Measurements from ENCODE around the gene DBN1.

The DBN1 gene

GRCh38 chr5:177476531-177477233 is 3.2 kb upstream of the DBN1 start:
- H3K27ac ChIP-seq (ENCODE audit: low read length) = no peak overlapping the region
- H3K4me1 ChIP-seq (ENCODE audit: insufficient read depth, low read length) = peaks cover 14% of the 10 kb centered on the region; the same call in 1 of the 2 replicates
- no peaks in the 10 kb centered on the region for H3K27me3 ChIP-seq (ENCODE audit: insufficient read depth, low read length)
- H3K9me3 ChIP-seq (ENCODE audit: insufficient read depth, low read depth, low read length) = no peaks in the 10 kb centered on the region
- no peak overlapping the region for H3K4me3 ChIP-seq (ENCODE audit: low read length)
- H3K9ac ChIP-seq (ENCODE audit: low read depth, low read length) = no peak overlapping the region
- peaks cover 12% of the 10 kb centered on the region for H3K36me3 ChIP-seq (ENCODE audit: insufficient read depth, low read depth, low read length)

GRCh38 chr5:177475563-177476427 is 2.4 kb upstream of the DBN1 start:
- Histone ChIP-seq H3K4me3 (ENCODE audit: low read length) (no peak overlapping the region), H3K27ac (ENCODE audit: low read length) (no peak overlapping the region), H3K36me3 (ENCODE audit: insufficient read depth, low read depth, low read length) (peaks cover 15% of the 10 kb centered on the region), H3K9me3 (ENCODE audit: insufficient read depth, low read depth, low read length) (no peaks in the 10 kb centered on the region), H3K4me1 (ENCODE audit: insufficient read depth, low read length) (peaks cover 19% of the 10 kb centered on the region), H3K27me3 (ENCODE audit: insufficient read depth, low read length) (no peaks in the 10 kb centered on the region), H3K9ac (ENCODE audit: low read depth, low read length) (no peak overlapping the region)

DNA sequence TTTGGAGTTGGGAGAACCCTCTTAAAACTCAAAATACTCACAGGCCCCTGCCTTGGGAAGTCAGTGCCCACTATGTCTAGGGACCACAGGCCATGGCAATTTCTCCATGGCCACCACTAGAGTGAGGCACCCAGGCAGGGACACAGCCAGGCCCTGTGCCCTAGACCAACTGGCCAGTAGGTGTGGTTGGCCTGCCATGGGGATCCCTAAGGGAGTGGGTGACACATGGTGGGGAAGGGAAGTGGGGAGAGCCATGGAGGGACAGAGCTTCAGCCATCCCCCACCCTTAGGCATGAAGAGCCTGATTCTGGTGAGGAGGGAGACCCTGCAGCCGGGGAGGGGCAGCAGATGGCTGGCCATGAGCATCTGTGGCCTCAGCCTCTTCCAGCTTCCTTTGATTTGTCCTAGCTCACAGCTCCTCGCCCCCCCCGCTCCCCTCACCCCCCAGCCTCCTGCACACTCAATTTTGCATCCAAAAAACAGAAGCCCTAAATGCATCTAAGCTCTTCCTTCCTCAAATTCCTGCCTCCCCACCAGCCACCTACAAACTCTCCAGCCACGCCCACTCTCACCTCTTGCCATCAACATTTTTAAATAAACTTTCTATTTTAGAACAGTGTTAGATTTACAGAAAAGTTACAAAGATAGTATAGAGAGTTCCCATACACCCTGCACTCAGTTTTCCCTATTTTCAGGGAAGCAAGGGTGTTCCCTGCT is 1.6 kb upstream of the DBN1 start:
- H3K27me3 ChIP-seq (ENCODE audit: insufficient read depth, low read length) = no peaks in the 10 kb centered on the region
- no peak overlapping the region for H3K27ac ChIP-seq (ENCODE audit: low read length)
- H3K4me3 ChIP-seq (ENCODE audit: low read length) = no peak overlapping the region
- no peak overlapping the region for H3K9ac ChIP-seq (ENCODE audit: low read depth, low read length)
- peaks cover 27% of the 10 kb centered on the region for H3K4me1 ChIP-seq (ENCODE audit: insufficient read depth, low read length)
- H3K36me3 ChIP-seq (ENCODE audit: insufficient read depth, low read depth, low read length) = peaks cover 22% of the 10 kb centered on the region
- H3K9me3 ChIP-seq (ENCODE audit: insufficient read depth, low read depth, low read length) = no peaks in the 10 kb centered on the region

- Histone ChIP-seq H3K9ac (ENCODE audit: low read depth, low read length) (peak overlapping the region; percentile 47; the same call in 1 of the 2 replicates), H3K9me3 (ENCODE audit: insufficient read depth, low read depth, low read length) (no peaks in the 10 kb centered on the region), H3K36me3 (ENCODE audit: insufficient read depth, low read depth, low read length) (peaks cover 32% of the 10 kb centered on the region), H3K4me1 (ENCODE audit: insufficient read depth, low read length) (peaks cover 34% of the 10 kb centered on the region), H3K4me3 (ENCODE audit: low read length) (peak overlapping the region; percentile 59), H3K27ac (ENCODE audit: low read length) (no peak overlapping the region), H3K27me3 (ENCODE audit: insufficient read depth, low read length) (no peaks in the 10 kb centered on the region)
Observed at GRCh38 chr5:177474002-177474476, 605 bp upstream of the DBN1 start.

DNA sequence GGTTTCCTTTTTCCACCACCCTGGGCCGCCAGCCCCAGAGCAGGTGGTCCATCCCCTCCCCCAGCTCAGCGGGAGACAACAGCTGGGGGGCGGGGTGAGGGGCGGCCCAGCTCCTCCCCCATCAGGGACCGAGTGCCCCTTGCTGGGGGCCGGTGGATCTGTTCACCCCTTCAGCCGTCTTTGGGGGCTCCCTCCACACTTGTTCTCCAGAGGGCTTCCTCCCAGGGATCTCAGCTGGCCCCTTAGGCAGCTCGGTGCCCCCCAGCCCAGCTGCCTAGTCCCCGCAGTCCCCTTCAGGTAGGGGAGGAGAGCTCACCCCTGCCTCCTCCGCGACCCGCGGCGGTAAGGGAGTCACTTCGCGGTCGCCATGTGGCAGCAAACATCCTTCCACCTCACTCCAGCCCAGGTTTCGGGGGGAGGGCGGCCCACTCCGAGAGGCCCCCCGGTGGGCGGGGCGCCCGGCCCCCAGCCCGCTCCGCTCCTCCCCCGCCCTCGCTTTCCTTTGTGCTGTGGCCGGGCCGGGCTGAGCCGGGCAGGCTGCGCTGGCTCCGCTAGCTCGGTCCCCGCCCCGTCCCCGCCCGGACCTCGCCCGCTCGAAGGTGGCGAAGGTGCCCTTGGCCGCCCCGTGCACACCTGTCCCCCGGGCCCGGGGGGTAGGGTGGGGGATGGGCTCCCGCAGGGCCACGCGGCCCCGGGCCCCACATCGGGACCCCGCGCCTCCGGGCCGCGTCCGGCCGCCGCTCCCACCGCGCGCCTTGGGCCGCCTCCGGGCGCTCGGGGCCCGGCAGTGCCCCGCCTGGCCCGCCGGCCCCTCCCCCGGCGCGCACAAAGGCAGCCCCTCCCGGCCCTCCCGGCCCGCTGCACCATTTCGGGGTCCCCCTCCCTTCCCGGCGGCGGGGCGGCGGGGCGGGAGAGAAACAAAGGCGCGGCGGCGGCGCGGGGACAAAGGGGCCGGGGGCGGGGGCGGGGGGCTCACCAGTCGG is 683 bp downstream of the DBN1 start:
- no peaks in the 10 kb centered on the region for H3K9me3 ChIP-seq (ENCODE audit: insufficient read depth, low read depth, low read length)
- peak overlapping the region; percentile 98 for H3K9ac ChIP-seq (ENCODE audit: low read depth, low read length)
- H3K4me3 ChIP-seq (ENCODE audit: low read length) = peak overlapping the region; percentile 96
- peaks cover 45% of the 10 kb centered on the region for H3K36me3 ChIP-seq (ENCODE audit: insufficient read depth, low read depth, low read length)
- peak overlapping the region; percentile 89 for H3K27ac ChIP-seq (ENCODE audit: low read length)
- H3K4me1 ChIP-seq (ENCODE audit: insufficient read depth, low read length) = peaks cover 34% of the 10 kb centered on the region
- H3K27me3 ChIP-seq (ENCODE audit: insufficient read depth, low read length) = no peaks in the 10 kb centered on the region

DNA sequence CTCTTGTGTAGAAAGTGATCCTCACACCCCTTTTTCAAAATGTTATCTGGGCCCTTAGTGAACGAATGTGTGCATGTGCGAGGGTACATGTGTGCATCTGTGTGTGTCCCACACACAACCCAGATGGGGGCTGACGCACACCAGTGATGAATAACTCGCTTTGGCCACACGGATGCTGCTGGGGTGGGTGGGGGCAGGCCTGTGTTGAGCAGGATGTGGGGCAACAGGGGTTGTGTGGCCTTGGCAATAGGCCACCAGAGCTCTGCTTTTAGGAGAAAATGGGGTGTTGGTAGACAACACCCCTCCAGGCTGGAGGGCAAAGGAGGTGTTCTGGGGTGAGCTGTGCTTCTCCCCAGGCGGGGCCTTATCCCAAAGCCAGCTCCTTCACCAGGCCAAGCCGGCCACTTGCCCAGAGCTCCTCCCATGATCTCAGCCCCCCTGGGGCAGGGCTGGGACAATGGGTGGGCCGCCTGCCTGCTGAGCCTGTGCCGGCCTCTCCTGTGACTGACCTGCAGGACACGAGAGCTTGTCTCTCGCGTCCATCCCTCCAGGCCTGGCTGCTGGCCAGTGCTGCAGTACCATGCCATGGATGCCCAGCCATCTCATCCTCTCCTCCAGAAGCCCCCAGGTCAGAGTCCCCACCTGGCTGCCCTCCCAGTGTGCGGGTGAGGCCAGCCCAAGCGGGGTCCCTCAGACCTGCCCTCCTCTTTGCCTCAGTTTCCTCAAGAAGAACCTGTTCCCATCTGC is 1.7 kb downstream of the DBN1 start:
- H3K4me3 ChIP-seq (ENCODE audit: low read length) = peak overlapping the region; percentile 96
- H3K27ac ChIP-seq (ENCODE audit: low read length) = peak overlapping the region; percentile 89
- no peaks in the 10 kb centered on the region for H3K9me3 ChIP-seq (ENCODE audit: insufficient read depth, low read depth, low read length)
- peaks cover 34% of the 10 kb centered on the region for H3K4me1 ChIP-seq (ENCODE audit: insufficient read depth, low read length)
- peaks cover 55% of the 10 kb centered on the region for H3K36me3 ChIP-seq (ENCODE audit: insufficient read depth, low read depth, low read length)
- peak overlapping the region; percentile 98 for H3K9ac ChIP-seq (ENCODE audit: low read depth, low read length)
- no peaks in the 10 kb centered on the region for H3K27me3 ChIP-seq (ENCODE audit: insufficient read depth, low read length)

DNA sequence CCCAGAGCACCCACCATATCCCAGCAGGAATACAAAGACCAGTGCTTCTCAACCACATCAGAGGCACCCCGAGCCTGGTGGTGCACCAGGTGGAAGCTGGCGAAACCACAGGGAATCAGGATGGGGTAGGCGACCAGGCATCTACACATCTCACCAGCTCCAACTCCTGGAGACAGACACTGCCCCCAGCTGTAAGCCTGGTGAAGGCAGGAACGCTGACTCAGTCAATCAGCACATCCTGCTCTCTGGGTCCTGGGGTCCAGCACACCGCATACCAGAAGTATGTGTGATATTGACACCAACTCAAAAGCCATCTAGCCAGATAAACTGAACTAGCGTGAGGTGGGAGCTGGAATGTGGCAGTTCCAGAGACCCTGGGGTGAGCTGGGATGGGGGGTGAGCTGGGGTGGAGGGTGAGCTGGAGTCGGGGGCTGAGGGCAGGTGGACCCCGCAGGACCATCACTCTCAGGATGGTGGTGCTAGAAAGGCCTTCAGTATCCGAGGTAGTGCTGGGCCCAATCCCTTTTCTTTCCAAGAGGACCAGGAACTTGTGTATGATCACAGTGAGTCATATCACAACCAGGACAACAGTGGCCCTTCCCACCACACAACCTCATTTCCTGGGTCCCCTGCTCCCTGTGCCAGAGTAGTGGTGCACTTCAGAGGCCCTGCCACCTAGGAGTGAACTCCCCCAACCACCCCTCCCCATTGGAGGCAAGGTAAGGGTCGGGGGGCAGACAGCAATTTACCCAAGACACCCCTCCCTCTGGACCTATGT is 2.5 kb downstream of the DBN1 start:
- H3K4me3 ChIP-seq (ENCODE audit: low read length) = peak overlapping the region; percentile 96; the same call in 1 of the 2 replicates
- no peaks in the 10 kb centered on the region for H3K27me3 ChIP-seq (ENCODE audit: insufficient read depth, low read length)

GRCh38 chr5:177469750-177470525 is 3.5 kb downstream of the DBN1 start:
- H3K36me3 ChIP-seq (ENCODE audit: insufficient read depth, low read depth, low read length) = peaks cover 73% of the 10 kb centered on the region
- H3K9ac ChIP-seq (ENCODE audit: low read depth, low read length) = peak overlapping the region; percentile 64; the same call in 1 of the 2 replicates
- H3K27me3 ChIP-seq (ENCODE audit: insufficient read depth, low read length) = no peaks in the 10 kb centered on the region
- H3K9me3 ChIP-seq (ENCODE audit: insufficient read depth, low read depth, low read length) = no peaks in the 10 kb centered on the region
- peaks cover 34% of the 10 kb centered on the region for H3K4me1 ChIP-seq (ENCODE audit: insufficient read depth, low read length)
- H3K4me3 ChIP-seq (ENCODE audit: low read length) = peak overlapping the region; percentile 96; the same call in 1 of the 2 replicates
- H3K27ac ChIP-seq (ENCODE audit: low read length) = peak overlapping the region; percentile 46

More for the DNA sequence above, 2.5 kb downstream of the DBN1 start:
- peaks cover 34% of the 10 kb centered on the region for H3K4me1 ChIP-seq (ENCODE audit: insufficient read depth, low read length)
- H3K9ac ChIP-seq (ENCODE audit: low read depth, low read length) = peak overlapping the region; percentile 98
- H3K9me3 ChIP-seq (ENCODE audit: insufficient read depth, low read depth, low read length) = no peaks in the 10 kb centered on the region
- peak overlapping the region; percentile 46 for H3K27ac ChIP-seq (ENCODE audit: low read length)
- H3K36me3 ChIP-seq (ENCODE audit: insufficient read depth, low read depth, low read length) = peaks cover 63% of the 10 kb centered on the region

Data from iPS-20b (cell line).